Smooth muscle cell (in vitro differentiated cells): ENCODE results near the gene CCDC159. TPM values are rescaled to one million over a fixed set of nuclear protein-coding genes. Genes with fewer than 3 reads are reported as not detected.

Experiments used
- DNase-seq: peaks from one replicate; lab custom pipeline; 2025; ENCODE audit not compliant: unreplicated experiment; lab: John Stamatoyannopoulos, UW
- H2AFZ ChIP-seq: fragments of 200-600 bp; sonication (generic); 2 replicates; pipeline ENCODE4 v1.6.0; 2016; ENCODE audit warnings: antibody characterized with exemption, low read depth, mild to moderate bottlenecking
- H3F3A ChIP-seq: fragments of 200-600 bp; sonication (generic); 2 replicates; pipeline ENCODE4 v1.6.0; 2017; ENCODE audit warnings: antibody characterized with exemption, low read depth
- H3K27ac ChIP-seq: fragments of 200-600 bp; sonication (generic); 2 replicates; pipeline ENCODE4 v1.5.1; 2016; ENCODE audit warnings: low read depth, mild to moderate bottlenecking
- H3K27me3 ChIP-seq: fragments of 200-600 bp; sonication (generic); 2 replicates; pipeline ENCODE4 v1.6.1; 2016; ENCODE audit warnings: low read depth, mild to moderate bottlenecking
- H3K36me3 ChIP-seq: fragments of 200-600 bp; sonication (generic); 2 replicates; pipeline ENCODE4 v1.5.1; 2016; ENCODE audit warnings: low read depth
- H3K4me1 ChIP-seq: fragments of 200-600 bp; sonication (generic); 2 replicates; pipeline ENCODE4 v1.5.1; 2016; ENCODE audit warnings: low read depth
- H3K4me2 ChIP-seq: fragments of 200-600 bp; sonication (generic); 2 replicates; pipeline ENCODE4 v1.6.0; 2016; ENCODE audit warnings: mild to moderate bottlenecking
- H3K4me3 ChIP-seq: fragments of 200-600 bp; sonication (generic); 2 replicates; pipeline ENCODE4 v1.5.1; 2016; ENCODE audit warnings: mild to moderate bottlenecking
- H3K79me2 ChIP-seq: fragments of 200-600 bp; sonication (generic); 2 replicates; pipeline ENCODE4 v1.6.0; 2016; ENCODE audit warnings: low read depth, mild to moderate bottlenecking
- H3K9ac ChIP-seq: fragments of 200-600 bp; sonication (generic); 2 replicates; pipeline ENCODE4 v1.6.0; 2016; ENCODE audit warnings: low read depth
- H3K9me3 ChIP-seq: fragments of 200-600 bp; sonication (generic); replicated peaks from 2 replicates; pipeline ENCODE4 v1.5.1; 2016; ENCODE audit warnings: low read depth
- H4K20me1 ChIP-seq: fragments of 200-600 bp; sonication (generic); 2 replicates; pipeline ENCODE4 v1.6.0; 2016; ENCODE audit warnings: low read depth
- WGBS: methylation state at CpG from one replicate; pipeline ENCODE4 v1.1.7; 2016; ENCODE audit warnings: low lambda C conversion rate; 5-methylcytosine and 5-hydroxymethylcytosine counted together
- polyA plus RNA-seq: library from polyadenylated mRNA; unstranded; fragments of >200 nt; fragmentation: Nextera tagmentation; extraction: Ambion mirVana; gene quantifications from 2 replicates; pipeline ENCODE4 v1.2.1, GENCODE V29; 2016
- total RNA-seq: library from RNA; depleted of rRNA; stranded (reverse); fragments of >200 nt; gene quantifications from 2 replicates; pipeline ENCODE4 v1.2.3, GENCODE V29; 2014
- TF ChIP-seq, protein P1 (sequence below): fragments of 200-600 bp; sonication (generic); IDR thresholded peaks from 2 replicates; pipeline ENCODE4 v1.5.1; 2017; ENCODE audit warnings: borderline replicate concordance, mild to moderate bottlenecking, antibody characterized with exemption; ENCODE audit not compliant: insufficient read depth, poor library complexity, severe bottlenecking

Gene CCDC159
- total and polyA plus RNA-seq, 2 experiments from 2014 or later = 9.8 to 29.4 TPM

DNA sequence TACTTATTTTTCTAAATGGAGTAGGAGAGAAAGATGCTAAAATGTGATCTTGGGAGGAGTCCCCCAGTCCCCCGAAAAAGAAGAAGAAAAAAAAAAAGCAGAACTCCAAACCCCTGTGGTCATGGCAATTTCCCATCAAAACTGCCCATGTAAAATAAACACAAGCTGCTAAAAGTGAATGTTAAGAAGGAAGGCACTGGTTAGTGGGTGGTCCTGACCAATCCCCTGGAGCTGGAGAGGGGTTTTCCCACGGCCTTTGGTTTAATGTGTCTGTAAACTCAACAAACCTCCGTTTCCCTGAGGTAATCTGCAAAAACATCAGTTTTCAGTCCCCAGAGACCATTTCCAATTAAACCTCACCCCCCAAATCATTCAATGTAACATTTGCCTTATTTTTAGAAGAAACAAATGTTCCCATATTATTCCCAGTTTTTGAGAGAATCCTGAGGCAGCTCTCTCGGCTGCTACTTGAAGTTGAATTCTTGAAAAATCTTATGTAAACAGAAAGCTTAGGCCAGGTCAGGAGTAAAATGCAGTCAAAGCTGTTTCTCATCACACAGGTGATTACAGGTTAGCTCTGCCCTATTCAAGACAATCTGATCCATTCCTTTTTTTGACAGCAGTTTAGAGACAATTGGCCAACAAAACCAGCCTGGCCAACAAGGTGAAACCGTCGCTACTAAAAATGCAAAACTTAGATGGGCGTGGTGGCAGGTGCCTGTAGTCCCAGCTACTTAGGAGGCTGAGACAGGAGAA is 23.9 kb upstream of the CCDC159 start:
- H3K4me2 ChIP-seq = no peak overlapping the region
- no peak overlapping the region for H3K27ac ChIP-seq

DNA sequence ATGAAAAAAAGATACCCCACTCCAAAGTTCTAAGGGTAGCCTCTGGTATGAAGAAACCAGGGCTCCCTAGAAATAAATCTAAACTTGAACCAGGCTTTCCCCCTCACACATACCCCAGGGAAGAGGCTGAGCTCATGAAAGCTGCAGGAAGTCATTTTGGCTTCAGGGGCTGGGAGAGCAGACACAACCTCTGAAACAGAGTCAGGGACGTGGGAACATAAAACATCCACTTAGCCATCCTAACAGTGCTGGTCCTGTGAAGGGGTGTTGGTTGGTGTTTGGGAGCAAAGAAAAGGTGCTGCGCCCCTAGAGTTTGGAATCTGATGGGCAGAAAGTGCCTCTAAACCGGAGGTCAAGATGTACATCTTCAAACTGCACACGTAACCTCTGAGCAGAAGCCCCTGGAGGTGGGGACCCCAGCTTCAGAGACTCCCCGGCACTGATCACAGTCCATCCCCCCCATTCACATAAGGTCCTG is 22.7 kb upstream of the CCDC159 start:
- Histone ChIP-seq H3K9ac (no peak overlapping the region), H3K27ac (peak overlapping the region; percentile 62), H3K36me3 (no peaks in the 10 kb centered on the region), H3F3A (peaks cover 7% of the 10 kb centered on the region), H2AFZ (no peak overlapping the region), H3K4me1 (no peaks in the 10 kb centered on the region), H3K4me2 (peak overlapping the region; percentile 76), H3K79me2 (no peaks in the 10 kb centered on the region), H4K20me1 (no peaks in the 10 kb centered on the region), H3K9me3 (no peaks in the 10 kb centered on the region), H3K27me3 (no peaks in the 10 kb centered on the region), H3K4me3 (no peak overlapping the region)
- TF ChIP-seq, protein P1, sequence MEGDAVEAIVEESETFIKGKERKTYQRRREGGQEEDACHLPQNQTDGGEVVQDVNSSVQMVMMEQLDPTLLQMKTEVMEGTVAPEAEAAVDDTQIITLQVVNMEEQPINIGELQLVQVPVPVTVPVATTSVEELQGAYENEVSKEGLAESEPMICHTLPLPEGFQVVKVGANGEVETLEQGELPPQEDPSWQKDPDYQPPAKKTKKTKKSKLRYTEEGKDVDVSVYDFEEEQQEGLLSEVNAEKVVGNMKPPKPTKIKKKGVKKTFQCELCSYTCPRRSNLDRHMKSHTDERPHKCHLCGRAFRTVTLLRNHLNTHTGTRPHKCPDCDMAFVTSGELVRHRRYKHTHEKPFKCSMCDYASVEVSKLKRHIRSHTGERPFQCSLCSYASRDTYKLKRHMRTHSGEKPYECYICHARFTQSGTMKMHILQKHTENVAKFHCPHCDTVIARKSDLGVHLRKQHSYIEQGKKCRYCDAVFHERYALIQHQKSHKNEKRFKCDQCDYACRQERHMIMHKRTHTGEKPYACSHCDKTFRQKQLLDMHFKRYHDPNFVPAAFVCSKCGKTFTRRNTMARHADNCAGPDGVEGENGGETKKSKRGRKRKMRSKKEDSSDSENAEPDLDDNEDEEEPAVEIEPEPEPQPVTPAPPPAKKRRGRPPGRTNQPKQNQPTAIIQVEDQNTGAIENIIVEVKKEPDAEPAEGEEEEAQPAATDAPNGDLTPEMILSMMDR = no peak
- WGBS = 74% methylated on average over 5 of the region's 5 CpGs
- DNase-seq = no peak

More for the DNA sequence above, 23.9 kb upstream of the CCDC159 start:
- Histone ChIP-seq H3K36me3 (no peaks in the 10 kb centered on the region), H3F3A (peaks cover 7% of the 10 kb centered on the region), H2AFZ (no peak overlapping the region), H3K9me3 (no peaks in the 10 kb centered on the region), H3K27me3 (no peaks in the 10 kb centered on the region), H3K9ac (no peak overlapping the region), H3K79me2 (no peaks in the 10 kb centered on the region), H3K4me3 (no peak overlapping the region), H3K4me1 (no peaks in the 10 kb centered on the region), H4K20me1 (no peaks in the 10 kb centered on the region)
- TF ChIP-seq, protein P1 = no peak
- WGBS = 59% methylated on average over 7 of the region's 7 CpGs
- no peak for DNase-seq

DNA sequence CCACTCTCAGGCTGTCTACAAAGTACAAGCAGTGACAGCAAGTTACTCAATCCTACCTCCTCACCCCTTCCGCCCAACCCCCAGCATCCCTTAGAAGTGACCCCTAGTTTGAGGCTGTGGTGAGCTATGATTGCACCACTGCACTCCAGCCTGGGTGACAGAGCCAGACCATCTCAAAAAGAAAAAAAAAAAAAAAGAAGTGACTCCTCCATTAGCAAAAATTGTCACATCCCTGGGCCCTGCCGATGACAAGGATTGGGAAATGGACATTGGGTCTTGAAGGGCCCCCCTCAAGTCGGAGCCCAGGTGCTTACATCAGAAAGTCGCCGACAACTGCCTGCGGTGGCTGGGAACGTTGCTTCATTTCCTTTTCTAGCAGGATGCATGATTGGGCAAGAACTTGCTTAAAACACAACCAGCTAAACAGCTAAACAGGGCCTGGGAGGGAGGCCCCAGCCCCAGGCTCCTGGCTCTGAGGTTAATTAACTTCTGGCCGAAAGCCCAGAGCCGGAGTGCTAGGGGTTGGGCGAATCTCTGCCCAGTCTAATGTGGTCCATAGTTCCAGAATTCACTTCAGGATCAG is 22.1 kb upstream of the CCDC159 start:
- H3K27me3 ChIP-seq = no peaks in the 10 kb centered on the region
- H3K4me3 ChIP-seq = no peak overlapping the region
- no peaks in the 10 kb centered on the region for H3K79me2 ChIP-seq
- peaks cover 7% of the 10 kb centered on the region for H3F3A ChIP-seq
- H3K9me3 ChIP-seq = no peaks in the 10 kb centered on the region
- TF ChIP-seq, protein P1 = no peak
- DNase-seq = peak; percentile 27
- no peak overlapping the region for H3K9ac ChIP-seq
- no peak overlapping the region for H2AFZ ChIP-seq
- WGBS = 13% methylated on average over 10 of the region's 10 CpGs
- peak overlapping the region; percentile 62 for H3K27ac ChIP-seq
- H4K20me1 ChIP-seq = no peaks in the 10 kb centered on the region
- H3K36me3 ChIP-seq = no peaks in the 10 kb centered on the region
- peak overlapping the region; percentile 76 for H3K4me2 ChIP-seq
- H3K4me1 ChIP-seq = no peaks in the 10 kb centered on the region
